Suprapubic skin (tissue), 4 donors: Measurements from ENCODE around the gene TAF11L8.

Source experiments
- EP300 ChIP-seq: sonication (generic); formaldehyde crosslinking; IDR thresholded peaks from one replicate; pipeline ENCODE4 v1.6.1; 2017; ENCODE audit warnings: antibody characterized with exemption
- POLR2A ChIP-seq, 2 donors: fragments of 450-650 bp; IDR thresholded peaks; one replicate each; pipeline ENCODE4 v1.6.1; 2017; ENCODE audit warnings: antibody characterized with exemption in 2 of 2, mild to moderate bottlenecking in 2 of 2, moderate library complexity in 2 of 2
- POLR2AphosphoS5 ChIP-seq, 3 donors: sonication (generic); formaldehyde crosslinking; IDR thresholded peaks; one replicate each; pipeline ENCODE4 v1.6.1; 2017; ENCODE audit warnings: antibody characterized with exemption in 3 of 3
- TF ChIP-seq, protein P1 (sequence below), 2 donors: fragments of 200-600 bp in 1 of 2; fragments of 450-650 bp in 1 of 2; sonication (generic) in 1 of 2; IDR thresholded peaks; one replicate each; pipeline ENCODE4 v1.5.1; 2016 to 2019; ENCODE audit warnings: antibody characterized with exemption in 2 of 2, mild to moderate bottlenecking in 1 of 2, moderate library complexity in 1 of 2

DNA sequence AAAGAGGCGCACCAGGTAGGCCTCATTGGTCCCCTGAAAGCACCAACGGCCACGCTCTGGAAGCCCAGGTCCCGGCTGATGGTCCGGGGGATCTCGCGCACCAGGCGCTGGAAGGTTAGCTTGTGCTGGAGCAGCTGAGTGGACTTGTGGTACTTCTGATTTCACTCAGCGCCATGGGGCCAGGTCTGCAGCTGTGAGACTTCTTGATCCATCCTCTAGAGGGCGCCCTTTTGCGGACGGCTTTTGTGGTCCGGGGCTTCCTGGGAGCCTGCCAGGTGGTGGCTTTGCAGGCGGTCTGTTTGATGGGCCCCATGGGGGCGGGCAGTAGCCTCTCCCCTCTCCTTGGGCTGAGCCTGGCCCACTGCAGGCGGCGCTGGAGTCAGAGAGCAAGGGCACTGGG, 29.9 kb upstream of the TAF11L8 start:
- TF ChIP-seq, protein P1, sequence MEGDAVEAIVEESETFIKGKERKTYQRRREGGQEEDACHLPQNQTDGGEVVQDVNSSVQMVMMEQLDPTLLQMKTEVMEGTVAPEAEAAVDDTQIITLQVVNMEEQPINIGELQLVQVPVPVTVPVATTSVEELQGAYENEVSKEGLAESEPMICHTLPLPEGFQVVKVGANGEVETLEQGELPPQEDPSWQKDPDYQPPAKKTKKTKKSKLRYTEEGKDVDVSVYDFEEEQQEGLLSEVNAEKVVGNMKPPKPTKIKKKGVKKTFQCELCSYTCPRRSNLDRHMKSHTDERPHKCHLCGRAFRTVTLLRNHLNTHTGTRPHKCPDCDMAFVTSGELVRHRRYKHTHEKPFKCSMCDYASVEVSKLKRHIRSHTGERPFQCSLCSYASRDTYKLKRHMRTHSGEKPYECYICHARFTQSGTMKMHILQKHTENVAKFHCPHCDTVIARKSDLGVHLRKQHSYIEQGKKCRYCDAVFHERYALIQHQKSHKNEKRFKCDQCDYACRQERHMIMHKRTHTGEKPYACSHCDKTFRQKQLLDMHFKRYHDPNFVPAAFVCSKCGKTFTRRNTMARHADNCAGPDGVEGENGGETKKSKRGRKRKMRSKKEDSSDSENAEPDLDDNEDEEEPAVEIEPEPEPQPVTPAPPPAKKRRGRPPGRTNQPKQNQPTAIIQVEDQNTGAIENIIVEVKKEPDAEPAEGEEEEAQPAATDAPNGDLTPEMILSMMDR (IDR thresholded peaks at IDR 0.05) = no peak
- TF ChIP-seq POLR2AphosphoS5 (IDR thresholded peaks at IDR 0.05) = no peak
- TF ChIP-seq POLR2A (IDR thresholded peaks at IDR 0.05) = no peak
- TF ChIP-seq EP300 = no peak
